GM19025 (cell line): ENCODE measurements around the gene FOCAD.

Source experiments
- ATAC-seq: cut with Tn5 transposase; IDR thresholded peaks from one replicate; pipeline ENCODE4 v1.9.1; 2021; ENCODE audit warnings: mild to moderate bottlenecking, low read depth, moderate library complexity; ENCODE audit not compliant: unreplicated experiment

The FOCAD gene

DNA sequence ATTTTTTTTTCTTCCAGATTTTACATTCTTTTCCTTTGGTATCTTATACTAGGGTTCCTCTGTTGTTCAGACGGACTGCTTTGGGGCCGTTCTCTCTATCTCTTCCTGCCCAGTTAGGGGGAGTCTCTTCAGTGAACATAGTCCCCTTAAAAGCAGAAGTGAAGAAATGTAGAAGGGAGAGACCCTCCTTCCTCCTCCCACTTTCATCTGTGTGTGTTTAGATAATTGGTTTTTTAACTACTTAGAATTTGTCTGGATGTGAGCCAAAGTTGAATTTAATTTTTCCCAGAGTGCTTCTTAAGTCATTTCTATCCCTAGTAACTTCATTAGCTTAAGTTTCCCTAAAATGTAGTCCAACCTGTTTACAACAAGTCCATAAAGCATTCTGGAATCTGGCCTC lies 179.9 kb downstream of the FOCAD start:
- ATAC-seq, result no peak

DNA sequence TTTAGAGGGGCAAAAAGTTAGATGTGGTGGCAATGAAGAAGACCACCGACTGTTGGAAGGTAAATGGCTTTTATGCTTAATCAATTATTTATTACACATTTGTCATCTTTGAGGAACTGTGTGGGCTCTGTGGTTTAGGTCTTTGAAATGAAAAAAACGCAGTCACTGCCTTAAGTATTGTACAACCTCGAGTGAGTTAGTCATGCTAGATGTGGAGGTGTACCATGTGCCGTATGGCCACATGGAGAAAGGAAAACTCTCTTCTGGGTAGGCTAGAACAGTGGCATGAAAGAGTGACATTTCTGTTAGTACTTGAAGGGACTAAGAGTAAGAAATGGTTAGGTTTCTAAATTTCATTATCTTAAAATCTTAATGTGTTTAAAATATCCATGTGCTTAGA lies 181.3 kb downstream of the FOCAD start:
- no peak for ATAC-seq

GRCh38 chr9:20870115-20870514 lies 186.1 kb downstream of the FOCAD start:
- no peak for ATAC-seq

- no peak for ATAC-seq
Observed at GRCh38 chr9:20872340-20872977, 188.4 kb downstream of the FOCAD start.

DNA sequence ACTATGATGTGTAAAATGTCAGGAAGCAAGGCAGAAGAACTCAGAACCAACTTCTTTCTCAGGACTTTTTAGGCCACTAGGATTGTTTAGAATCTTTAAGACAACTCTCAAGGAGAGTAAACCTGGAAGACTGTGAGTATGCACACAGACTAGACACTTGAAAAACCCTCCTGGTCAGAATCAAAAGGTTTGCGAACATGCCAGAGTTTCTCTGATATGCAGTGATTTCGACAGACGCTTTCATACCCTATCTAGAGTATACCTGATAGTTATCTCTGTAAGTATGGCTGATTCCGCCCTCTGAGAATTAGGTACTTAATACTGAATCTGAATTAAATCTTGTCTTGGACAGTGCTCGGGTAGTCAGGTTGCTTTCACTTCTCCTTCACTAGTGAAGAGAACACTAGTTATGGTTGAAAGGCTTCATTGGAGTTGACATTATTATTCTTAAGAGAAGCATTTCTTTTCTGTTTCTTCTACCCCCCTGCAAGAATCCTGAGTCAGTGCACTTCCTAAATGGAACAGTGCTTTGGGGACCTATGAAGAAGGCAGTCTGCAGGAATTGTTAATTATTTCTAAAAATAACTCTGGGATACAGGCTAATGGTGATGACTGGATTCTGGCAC lies 189.3 kb downstream of the FOCAD start:
- ATAC-seq, result no peak

GRCh38 chr9:20880271-20880670 lies 196.2 kb downstream of the FOCAD start:
- ATAC-seq, result no peak

- ATAC-seq, result no peak
Observed at GRCh38 chr9:20880675-20881074, 196.6 kb downstream of the FOCAD start.

GRCh38 chr9:20884985-20885593 lies 201.0 kb downstream of the FOCAD start:
- ATAC-seq, result no peak

DNA sequence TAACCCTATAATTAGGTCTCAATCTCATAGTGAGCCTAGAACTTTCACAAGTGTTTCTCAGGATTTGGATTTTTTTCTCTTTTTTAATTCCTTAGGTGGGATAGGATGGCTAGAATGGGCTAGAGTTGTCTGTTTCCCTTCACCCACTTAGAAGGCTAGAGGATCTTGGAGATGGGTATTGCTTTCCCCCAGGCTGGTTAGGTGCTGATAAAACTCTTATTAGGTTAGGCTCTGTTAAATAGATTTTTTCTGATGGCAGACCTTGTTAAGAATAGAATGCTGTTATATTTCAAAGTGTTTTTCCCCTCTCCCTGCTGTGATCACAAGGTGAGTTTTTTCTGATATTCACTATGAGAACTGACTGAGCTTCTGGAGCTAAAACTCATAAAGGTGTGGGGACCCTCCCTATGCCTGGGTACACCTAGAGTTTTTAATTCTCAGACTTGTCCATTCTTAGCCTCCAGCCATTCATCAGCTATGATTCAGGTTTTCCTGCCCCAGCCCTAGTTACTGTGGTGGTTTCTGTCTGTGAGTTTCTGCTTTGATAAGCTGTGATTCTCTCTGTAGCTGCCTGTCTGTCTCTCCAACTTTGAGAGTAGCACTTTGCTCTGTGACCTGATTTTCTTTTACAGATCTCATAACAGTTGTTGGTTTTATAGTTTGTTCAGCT lies 215.0 kb downstream of the FOCAD start:
- ATAC-seq, result no peak

GRCh38 chr9:20903212-20903611 lies 219.2 kb downstream of the FOCAD start:
- no peak for ATAC-seq

DNA sequence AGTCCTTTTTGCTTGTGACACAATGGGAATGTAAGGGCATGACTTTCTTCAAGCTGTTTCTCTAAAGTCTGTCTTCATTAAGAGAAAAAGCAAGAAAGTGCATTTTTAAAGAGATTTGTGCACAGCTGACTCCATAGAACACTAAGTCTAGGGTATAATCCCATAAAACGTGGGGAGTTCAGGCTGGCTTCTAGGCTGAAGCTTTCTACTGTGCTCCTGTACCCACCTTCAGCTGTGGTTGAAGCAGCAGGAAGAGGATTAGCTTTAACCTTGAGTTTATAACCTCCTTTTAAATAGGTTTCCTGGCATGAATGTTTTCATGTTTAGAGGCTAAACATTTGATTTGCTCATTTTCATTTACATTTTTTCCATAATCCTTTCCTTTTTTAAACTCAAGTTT lies 220.9 kb downstream of the FOCAD start:
- ATAC-seq, result no peak

DNA sequence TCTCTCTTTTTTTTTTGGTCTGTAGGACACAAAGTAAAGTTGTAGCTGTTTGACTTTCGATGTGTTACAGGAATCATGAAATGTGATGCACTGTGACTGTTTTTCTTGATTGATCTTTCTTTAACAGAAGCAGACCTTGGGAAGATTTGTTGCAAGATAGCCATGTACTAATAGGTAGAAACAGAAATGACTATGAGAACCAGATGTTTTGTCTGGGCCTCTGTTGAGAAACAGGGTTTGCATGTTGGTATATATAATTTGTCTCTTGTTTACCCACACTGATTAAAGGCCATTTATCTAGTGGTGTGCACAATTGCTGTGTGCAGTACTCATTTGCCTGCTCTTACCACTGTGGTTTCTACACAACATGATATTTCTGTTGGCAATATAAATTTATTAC lies 222.3 kb downstream of the FOCAD start:
- ATAC-seq, result no peak

- no peak for ATAC-seq
Observed at GRCh38 chr9:20908461-20908860, 224.4 kb downstream of the FOCAD start.

- ATAC-seq, result no peak
Observed at GRCh38 chr9:20914556-20914955, 230.5 kb downstream of the FOCAD start.

GRCh38 chr9:20921362-20921761 lies 237.3 kb downstream of the FOCAD start:
- ATAC-seq, result no peak

- no peak for ATAC-seq
Observed at GRCh38 chr9:20925256-20926045, 241.4 kb downstream of the FOCAD start.

DNA sequence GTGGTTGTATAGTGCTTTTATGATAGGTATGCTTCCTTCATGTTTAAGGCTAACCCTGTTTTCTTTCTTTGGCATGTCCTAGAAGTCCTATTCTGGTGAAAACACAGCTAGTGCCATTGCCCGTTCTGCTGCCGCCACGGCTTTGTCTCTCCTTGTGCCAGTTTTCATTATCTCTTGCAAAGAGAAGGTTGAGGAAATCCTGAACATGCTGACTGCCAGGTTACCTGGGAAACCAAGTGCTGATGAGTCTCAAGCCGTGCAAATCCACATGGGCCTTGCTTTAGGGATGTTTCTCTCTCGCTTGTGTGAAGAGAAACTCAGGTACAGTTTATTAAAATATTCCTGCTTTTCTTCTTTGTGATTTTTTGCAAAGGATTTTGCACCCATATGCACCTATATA lies 245.2 kb downstream of the FOCAD start:
- ATAC-seq, result no peak

GRCh38 chr9:20930836-20931235 lies 246.8 kb downstream of the FOCAD start:
- no peak for ATAC-seq

- ATAC-seq, result peak; percentile 23
Observed at GRCh38 chr9:20940447-20941173, 256.6 kb downstream of the FOCAD start.

DNA sequence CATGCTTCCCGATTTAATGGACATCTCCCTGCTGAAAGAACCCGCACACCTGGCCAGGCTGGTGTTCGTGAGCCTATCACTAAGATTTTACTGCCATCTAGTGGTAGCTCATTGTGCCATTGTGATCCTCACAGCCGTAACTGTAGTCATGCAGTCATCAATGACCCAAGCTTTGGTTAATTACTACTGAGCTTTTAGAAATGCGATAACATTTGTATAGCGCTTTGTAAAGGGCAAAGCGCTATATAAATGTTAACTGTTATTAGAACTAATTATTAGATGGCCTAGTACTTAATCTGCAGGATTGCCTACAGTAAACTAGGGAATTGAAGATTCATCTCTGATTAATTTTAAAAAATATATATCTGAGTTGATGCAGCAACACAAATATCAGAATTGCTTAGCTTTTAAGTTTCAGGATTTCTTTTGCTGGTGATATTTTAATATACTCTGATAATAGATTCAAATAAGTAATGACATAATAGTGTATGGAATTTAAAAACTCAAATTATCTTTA lies 257.2 kb downstream of the FOCAD start:
- ATAC-seq, result peak; percentile 96
